Measurements from ENCODE around the gene SCRN2.

SCRN2 gene

GRCh38 chr17:47819475-47819874 lies 21.6 kb downstream of the SCRN2 start:
- DNase-seq, result no peak

- DNase-seq, result no peak
Measured at GRCh38 chr17:47818002-47818695, 22.9 kb downstream of the SCRN2 start.

DNA sequence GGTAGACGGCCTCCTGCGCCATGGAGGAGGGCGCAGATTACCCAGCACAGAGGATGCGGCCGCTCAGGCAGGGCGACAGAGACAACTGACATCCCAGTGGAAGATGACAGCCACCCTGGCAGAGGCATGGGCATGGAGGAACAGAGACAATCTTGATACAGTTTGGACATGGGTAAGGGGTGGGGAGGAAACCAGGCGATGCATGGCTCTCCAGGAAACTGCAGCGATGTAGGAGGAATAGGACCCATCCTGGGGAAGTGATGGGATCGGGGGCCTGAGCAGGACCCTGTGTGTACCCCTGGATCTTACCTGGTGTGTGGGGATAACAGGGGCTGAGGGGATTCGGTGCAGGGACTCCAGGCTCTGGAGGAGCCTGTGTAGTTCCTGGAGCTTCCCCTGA lies 24.1 kb downstream of the SCRN2 start:
- DNase-seq, result no peak

DNA sequence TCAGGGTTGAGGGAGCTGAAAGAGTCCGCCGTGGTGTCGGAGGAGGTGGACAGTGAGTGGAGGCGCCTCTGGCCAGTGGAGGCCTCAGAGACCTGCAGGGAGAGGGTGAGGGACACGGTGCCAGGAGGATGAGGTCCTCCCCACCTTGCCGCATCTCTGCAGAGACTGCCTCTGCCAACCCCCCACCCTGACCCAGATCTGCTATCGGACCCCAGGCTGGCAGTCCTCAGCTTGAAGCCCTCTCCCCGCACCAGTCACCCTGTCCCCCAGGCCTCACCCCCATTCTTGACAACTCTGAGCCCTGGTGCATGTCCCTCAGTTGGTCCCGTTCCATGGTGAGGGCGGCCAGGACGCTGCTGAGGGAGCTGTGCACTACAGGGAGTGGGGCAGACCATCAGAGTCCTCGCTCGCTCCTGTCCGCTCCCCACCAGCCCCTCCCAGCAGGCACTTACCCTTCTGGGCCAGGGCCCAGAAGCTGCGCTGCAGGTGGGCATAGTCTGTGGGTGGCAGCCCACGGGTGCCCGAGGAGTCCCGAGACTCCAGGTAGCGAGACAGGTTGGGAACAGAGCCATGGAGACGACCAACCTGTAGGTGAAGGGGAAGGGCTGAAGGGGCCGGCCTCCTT lies 24.9 kb downstream of the SCRN2 start:
- DNase-seq, result no peak

- DNase-seq, result no peak
Measured at GRCh38 chr17:47815106-47815918, 25.8 kb downstream of the SCRN2 start.

GRCh38 chr17:47813512-47814031 lies 27.5 kb downstream of the SCRN2 start:
- DNase-seq, result no peak

- no peak for DNase-seq
Measured at GRCh38 chr17:47813077-47813476, 28.0 kb downstream of the SCRN2 start.

GRCh38 chr17:47812146-47812920 lies 28.7 kb downstream of the SCRN2 start:
- DNase-seq, result no peak

- no peak for DNase-seq
Measured at GRCh38 chr17:47811709-47812108, 29.4 kb downstream of the SCRN2 start.

DNA sequence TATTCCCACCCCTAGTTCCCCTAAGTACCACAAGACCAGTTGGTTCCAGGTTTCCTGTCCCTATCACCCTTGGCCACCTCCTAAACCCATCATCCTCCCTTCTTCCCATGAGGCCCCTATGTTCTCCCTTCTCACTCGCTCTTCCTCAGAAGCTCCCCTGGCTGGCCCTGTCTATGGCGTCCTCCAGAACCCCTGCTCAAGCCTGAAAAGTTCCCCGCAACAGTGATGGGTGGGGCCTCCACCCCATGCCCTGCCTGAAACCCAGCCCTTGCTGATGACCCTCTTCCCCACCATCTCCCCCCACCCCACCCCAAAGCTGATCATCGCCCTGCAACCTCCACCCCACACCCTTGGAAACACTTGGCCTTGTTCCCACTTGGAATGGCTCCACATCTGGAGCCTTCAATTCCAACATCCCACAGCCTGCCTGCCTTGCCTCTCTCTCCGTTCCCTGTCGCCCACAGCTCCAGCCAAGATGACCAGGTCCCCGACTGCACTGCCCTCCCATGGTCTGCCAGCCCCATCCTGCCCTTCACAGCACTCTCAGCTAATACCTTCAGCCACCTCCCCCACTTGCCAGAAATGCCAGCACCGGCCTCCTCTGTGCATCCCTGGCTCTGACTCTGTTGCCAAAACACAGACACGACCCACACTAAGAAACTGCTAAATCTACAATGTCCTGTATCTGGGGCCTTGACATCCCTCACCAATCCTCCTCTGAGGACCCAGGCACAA lies 30.0 kb downstream of the SCRN2 start:
- DNase-seq, result no peak

- DNase-seq, result no peak
Measured at GRCh38 chr17:47810200-47810821, 30.8 kb downstream of the SCRN2 start.

- DNase-seq, result no peak
Measured at GRCh38 chr17:47808830-47809480, 32.1 kb downstream of the SCRN2 start.

- DNase-seq, result no peak
Measured at GRCh38 chr17:47808036-47808829, 32.8 kb downstream of the SCRN2 start.

DNA sequence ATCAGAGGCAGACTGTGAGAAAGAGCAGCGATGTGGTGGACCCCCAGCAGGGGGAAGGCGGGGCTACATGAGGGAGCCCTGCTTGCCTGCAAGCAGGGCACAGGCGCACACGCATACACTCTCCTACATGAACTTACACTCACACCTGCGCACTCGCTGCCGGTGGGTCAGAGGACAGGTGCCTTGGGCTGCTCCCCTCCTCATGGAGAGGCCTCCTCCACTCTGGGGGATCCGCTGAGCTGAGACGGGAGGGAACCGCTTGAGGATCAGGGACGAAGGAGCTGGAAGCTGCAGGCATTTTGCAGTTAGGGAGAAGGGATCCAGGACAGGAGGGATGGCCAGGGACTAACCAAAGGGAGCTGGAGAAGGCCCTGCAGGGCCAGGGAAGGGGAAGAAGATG lies 33.7 kb downstream of the SCRN2 start:
- no peak for DNase-seq

- no peak for DNase-seq
Measured at GRCh38 chr17:47806913-47807255, 34.2 kb downstream of the SCRN2 start.

- no peak for DNase-seq
Measured at GRCh38 chr17:47806026-47806912, 34.8 kb downstream of the SCRN2 start.

- no peak for DNase-seq
Measured at GRCh38 chr17:47804461-47804860, 36.6 kb downstream of the SCRN2 start.

DNA sequence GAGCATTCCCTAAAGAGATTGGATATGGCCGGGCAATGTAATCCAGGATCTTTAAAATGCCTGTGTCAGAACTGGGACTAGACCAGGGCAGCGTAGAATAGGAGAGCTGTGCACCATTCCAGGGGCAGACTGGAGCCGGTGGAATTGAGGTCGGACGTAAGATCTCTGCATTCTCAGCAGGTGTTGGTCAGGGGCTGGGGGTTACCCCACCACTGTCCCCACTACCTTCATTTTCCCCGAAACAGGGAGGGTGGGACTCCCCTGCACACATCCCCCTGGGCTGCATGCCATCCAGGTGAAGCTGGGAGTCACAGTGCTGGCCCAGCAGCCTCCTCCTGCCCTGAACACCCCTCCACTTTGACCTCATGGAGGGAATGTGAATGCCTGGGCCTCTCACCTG lies 37.3 kb downstream of the SCRN2 start:
- no peak for DNase-seq

- DNase-seq, result no peak
Measured at GRCh38 chr17:47803201-47803600, 37.9 kb downstream of the SCRN2 start.
